Activated T-helper 1 cell treated with anti-CD3 and anti-CD28 coated beads, Interleukin-12 subunit alpha, Interleukin-12 subunit beta, Interleukin-2, Interleukin-4 antibody, amounts not matched to agents 30 ng/mL and 10 ng/mL and 1 ng/mL, durations not matched to agents 14 hours and 24 hours and 36 hours (primary cell): ENCODE measurements around the gene COA8. TPM values are rescaled to one million over a fixed set of nuclear protein-coding genes. Genes with fewer than 3 reads are reported as not detected.

Source experiments
- DNase-seq: peaks from one replicate; pipeline ENCODE4 v3.0.0; 2021; ENCODE audit warnings: low spot score
- H3K27ac Mint-ChIP-seq: one replicate; pipeline ENCODE4 v1.8.0; 2021; ENCODE audit warnings: mild to moderate bottlenecking, mixed read lengths
- H3K27me3 Mint-ChIP-seq: one replicate; pipeline ENCODE4 v1.8.0; 2022; ENCODE audit warnings: mild to moderate bottlenecking, moderate library complexity, mixed read lengths; ENCODE audit not compliant: insufficient read depth
- H3K36me3 Mint-ChIP-seq: one replicate; pipeline ENCODE4 v1.8.0; 2021; ENCODE audit warnings: low read depth, mixed read lengths
- H3K4me1 Mint-ChIP-seq: one replicate; pipeline ENCODE4 v1.8.0; 2021; ENCODE audit warnings: low read depth, mixed read lengths
- H3K4me3 Mint-ChIP-seq: one replicate; pipeline ENCODE4 v1.8.0; 2021; ENCODE audit warnings: mild to moderate bottlenecking, moderate library complexity, mixed read lengths
- H3K9me3 Mint-ChIP-seq: one replicate; pipeline ENCODE4 v1.8.0; 2021; ENCODE audit warnings: mixed read lengths
- intact Hi-C: fragments of 100-400 bp; cut with micrococcal nuclease; formaldehyde crosslinking; loops from one replicate; pipeline ENCODE4 v1.15.1; 2024
- total RNA-seq: library from RNA; stranded (reverse); gene quantifications from 2 replicates; pipeline ENCODE4 v1.2.3, GENCODE V29; 2022

The COA8 gene
- total RNA-seq, 1 donor from 2014 or later, result 39.7 TPM

GRCh38 chr14:103544388-103545218, 18.2 kb upstream of the COA8 start:
- no peaks in the 10 kb centered on the region for H3K27me3 Mint-ChIP-seq
- no peak overlapping the region for H3K4me3 Mint-ChIP-seq
- H3K36me3 Mint-ChIP-seq, result no peaks in the 10 kb centered on the region
- intact Hi-C loops, result no loop called here
- DNase-seq, result no peak
- no peaks in the 10 kb centered on the region for H3K9me3 Mint-ChIP-seq
- H3K4me1 Mint-ChIP-seq, result no peaks in the 10 kb centered on the region
- no peak overlapping the region for H3K27ac Mint-ChIP-seq

DNA sequence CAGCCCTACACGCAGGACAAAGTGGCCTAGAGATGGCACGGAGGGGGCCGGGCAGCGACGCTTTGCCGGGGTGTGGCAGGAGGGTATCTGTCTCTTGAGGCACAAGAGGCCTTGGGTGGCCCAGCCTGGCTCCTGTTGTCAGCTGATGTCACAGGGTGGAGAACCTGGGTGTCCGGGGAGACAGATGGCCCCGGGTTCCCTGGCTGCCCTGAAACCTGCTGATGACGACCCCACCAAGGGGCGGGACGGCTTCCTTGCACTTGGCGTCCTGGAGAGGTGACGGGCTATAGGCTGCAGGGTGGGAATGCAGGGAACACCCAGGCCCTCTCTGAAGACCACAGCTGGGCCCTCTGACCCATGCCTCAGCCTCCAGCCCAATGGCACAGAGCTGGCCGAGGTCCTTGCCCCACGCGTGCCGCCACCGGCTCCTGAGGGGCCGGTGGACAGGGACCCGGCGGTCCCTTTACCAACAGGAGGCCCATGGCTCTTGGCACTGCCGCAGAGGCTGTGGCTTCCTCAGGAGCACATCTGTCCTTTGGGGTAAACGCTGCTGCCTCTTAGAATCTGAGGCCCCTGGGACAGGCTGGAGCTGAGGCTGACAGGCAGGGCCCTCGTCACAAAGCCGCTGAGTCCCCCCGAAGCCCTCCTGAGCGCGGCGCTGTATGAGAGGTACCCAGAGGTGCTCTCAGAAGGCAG, 17.4 kb upstream of the COA8 start:
- intact Hi-C loops, result no loop called here
- Mint-ChIP-seq H3K36me3 (no peaks in the 10 kb centered on the region), H3K9me3 (no peaks in the 10 kb centered on the region), H3K27me3 (no peaks in the 10 kb centered on the region), H3K4me3 (no peak overlapping the region), H3K4me1 (no peaks in the 10 kb centered on the region), H3K27ac (no peak overlapping the region)
- no peak for DNase-seq

GRCh38 chr14:103545915-103546651, 16.7 kb upstream of the COA8 start:
- Mint-ChIP-seq H3K9me3 (no peaks in the 10 kb centered on the region), H3K4me3 (no peak overlapping the region), H3K27ac (no peak overlapping the region), H3K4me1 (no peaks in the 10 kb centered on the region), H3K27me3 (no peaks in the 10 kb centered on the region), H3K36me3 (no peaks in the 10 kb centered on the region)
- intact Hi-C loops, result loop anchor here (1.0 kb wide), 2 partner anchors 28 to 46 kb away; no protein-coding TSS in a partner anchor
- DNase-seq, result no peak

- Mint-ChIP-seq H3K27me3 (no peaks in the 10 kb centered on the region), H3K36me3 (no peaks in the 10 kb centered on the region), H3K4me1 (no peaks in the 10 kb centered on the region), H3K4me3 (no peak overlapping the region), H3K9me3 (no peaks in the 10 kb centered on the region), H3K27ac (no peak overlapping the region)
- peak; percentile 61 for DNase-seq
- intact Hi-C loops, result loop anchor here (1.0 kb wide), 2 partner anchors 29 to 47 kb away; no protein-coding TSS in a partner anchor
Measured at GRCh38 chr14:103546652-103547454, 15.9 kb upstream of the COA8 start.

GRCh38 chr14:103547455-103547940, 15.3 kb upstream of the COA8 start:
- no peaks in the 10 kb centered on the region for H3K4me1 Mint-ChIP-seq
- H3K4me3 Mint-ChIP-seq, result no peak overlapping the region
- no peak overlapping the region for H3K27ac Mint-ChIP-seq
- intact Hi-C loops, result no loop called here
- no peaks in the 10 kb centered on the region for H3K9me3 Mint-ChIP-seq
- no peaks in the 10 kb centered on the region for H3K27me3 Mint-ChIP-seq
- no peaks in the 10 kb centered on the region for H3K36me3 Mint-ChIP-seq
- DNase-seq, result no peak

GRCh38 chr14:103547941-103548462, 14.8 kb upstream of the COA8 start:
- Mint-ChIP-seq H3K27ac (no peak overlapping the region), H3K9me3 (no peaks in the 10 kb centered on the region)

GRCh38 chr14:103548463-103549351, 14.1 kb upstream of the COA8 start:
- intact Hi-C loops, result no loop called here
- H3K4me1 Mint-ChIP-seq, result no peaks in the 10 kb centered on the region
- no peaks in the 10 kb centered on the region for H3K27me3 Mint-ChIP-seq
- H3K4me3 Mint-ChIP-seq, result no peak overlapping the region
- H3K36me3 Mint-ChIP-seq, result no peaks in the 10 kb centered on the region
- no peak overlapping the region for H3K27ac Mint-ChIP-seq
- no peak for DNase-seq
- H3K9me3 Mint-ChIP-seq, result no peaks in the 10 kb centered on the region

More at GRCh38 chr14:103547941-103548462, 14.8 kb upstream of the COA8 start:
- H3K4me3 Mint-ChIP-seq, result no peak overlapping the region
- no peaks in the 10 kb centered on the region for H3K36me3 Mint-ChIP-seq
- intact Hi-C loops, result no loop called here
- H3K4me1 Mint-ChIP-seq, result no peaks in the 10 kb centered on the region
- H3K27me3 Mint-ChIP-seq, result no peaks in the 10 kb centered on the region
- DNase-seq, result no peak

DNA sequence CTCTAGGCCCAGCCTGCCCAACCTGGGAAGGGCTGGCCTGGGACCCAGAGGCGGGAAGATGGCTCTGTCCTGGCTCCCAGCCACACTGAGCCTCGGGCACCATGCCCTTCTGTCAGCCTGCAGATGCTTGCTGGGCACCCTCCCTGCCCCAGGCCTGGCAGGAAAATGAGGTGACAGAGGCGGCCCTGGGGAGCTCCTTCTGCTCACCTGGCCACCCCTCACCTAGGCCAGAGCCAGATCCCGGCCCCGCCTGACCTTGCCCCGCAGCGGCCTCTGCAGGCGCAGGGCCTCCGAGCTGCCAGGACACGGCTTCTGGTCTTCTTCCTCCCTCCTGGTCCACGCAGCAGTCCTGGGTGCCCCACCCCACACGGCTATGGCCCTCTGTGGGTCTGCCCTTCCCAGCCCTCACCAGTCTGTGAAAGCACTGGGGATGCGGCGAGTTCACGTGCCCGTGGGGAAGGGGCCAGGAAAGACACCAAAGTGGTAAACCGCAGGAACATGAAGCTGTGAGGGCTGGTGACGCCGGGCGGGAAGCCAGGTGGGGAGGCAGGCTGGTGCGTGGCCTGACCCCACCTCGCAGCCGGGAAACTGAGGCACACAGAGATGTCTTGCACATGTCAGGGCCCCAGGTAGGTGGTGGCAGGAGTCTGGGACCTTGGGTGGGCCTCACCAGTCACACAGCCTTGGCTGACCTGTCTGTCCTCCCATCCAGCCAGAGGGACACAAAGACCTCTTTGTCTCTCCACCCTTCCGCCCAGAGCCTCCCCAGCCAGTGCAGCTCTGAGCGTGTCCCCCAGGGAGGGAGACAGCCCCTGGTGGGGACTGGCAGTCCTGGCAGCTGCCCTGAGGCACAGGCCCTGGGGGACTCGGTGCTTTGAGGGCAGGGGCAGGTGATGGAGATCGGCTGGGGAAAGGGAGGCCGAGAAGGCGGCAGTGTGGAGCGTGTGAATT, 13.1 kb upstream of the COA8 start:
- no peaks in the 10 kb centered on the region for H3K27me3 Mint-ChIP-seq
- no peak overlapping the region for H3K4me3 Mint-ChIP-seq
- H3K9me3 Mint-ChIP-seq, result no peaks in the 10 kb centered on the region
- peaks cover under 1% of the 10 kb centered on the region for H3K36me3 Mint-ChIP-seq
- no peak overlapping the region for H3K27ac Mint-ChIP-seq
- intact Hi-C loops, result no loop called here
- no peaks in the 10 kb centered on the region for H3K4me1 Mint-ChIP-seq
- DNase-seq, result no peak

GRCh38 chr14:103550451-103551337, 12.1 kb upstream of the COA8 start:
- Mint-ChIP-seq H3K27ac (no peak overlapping the region), H3K27me3 (no peaks in the 10 kb centered on the region), H3K4me1 (no peaks in the 10 kb centered on the region), H3K9me3 (no peaks in the 10 kb centered on the region), H3K4me3 (no peak overlapping the region), H3K36me3 (peaks cover 4% of the 10 kb centered on the region)
- intact Hi-C loops, result no loop called here
- DNase-seq, result no peak

DNA sequence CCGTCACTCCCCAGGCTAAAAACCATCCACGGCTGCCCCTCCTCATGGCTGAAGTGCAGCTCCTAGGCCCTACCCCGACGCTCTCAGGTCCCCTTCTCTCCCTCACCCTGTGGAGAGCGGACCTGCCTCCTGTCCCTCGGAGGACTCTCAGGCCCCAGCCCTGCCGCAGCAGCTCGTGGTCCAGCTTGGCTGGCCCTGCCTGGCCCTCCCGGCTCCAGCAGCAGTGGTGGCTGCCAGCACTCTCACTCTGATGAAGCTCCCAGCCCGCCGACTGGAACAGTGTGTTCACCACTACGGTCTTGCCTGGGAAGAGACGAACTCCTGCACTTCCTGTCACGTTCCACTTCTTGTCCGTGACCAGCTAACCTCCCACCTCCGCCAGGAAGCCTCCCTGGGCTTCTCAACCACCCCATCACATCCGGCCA, 11.4 kb upstream of the COA8 start:
- no peak for DNase-seq
- Mint-ChIP-seq H3K27me3 (no peaks in the 10 kb centered on the region), H3K36me3 (peaks cover 4% of the 10 kb centered on the region), H3K27ac (no peak overlapping the region), H3K9me3 (no peaks in the 10 kb centered on the region), H3K4me3 (no peak overlapping the region), H3K4me1 (no peaks in the 10 kb centered on the region)
- intact Hi-C loops, result no loop called here
